Ovary (tissue), 9 donors: ENCODE results near the gene UGT1A10. TPM values are rescaled to one million over a fixed set of nuclear protein-coding genes. Genes with fewer than 3 reads are reported as not detected.

ENCODE experiments used
- DNase-seq, 5 donors: peaks; one replicate each; pipeline ENCODE4 v3.0.0-alpha.2; 2019 to 2020
- H3K27ac ChIP-seq, 2 donors: fragments of 200-600 bp; one replicate each; pipeline versions ENCODE4 v1.5.1 to v1.8.0; 2019 to 2022
- H3K27me3 ChIP-seq: fragments of 200-600 bp; one replicate; pipeline ENCODE4 v1.8.0; 2022
- H3K36me3 ChIP-seq: fragments of 200-600 bp; sonication (generic); one replicate; pipeline ENCODE4 v1.5.1; 2019
- H3K4me1 ChIP-seq: one replicate; pipeline ENCODE4 v1.8.1; 2013; ENCODE audit warnings: mild to moderate bottlenecking, moderate library complexity; ENCODE audit not compliant: insufficient read depth
- H3K4me3 ChIP-seq: fragments of 200-600 bp; sonication (generic); one replicate; pipeline ENCODE4 v1.5.1; 2017
- H3K9me3 ChIP-seq, 2 donors: fragments of 200-600 bp in 1 of 2; sonication (generic) in 1 of 2; one replicate each; pipeline versions ENCODE4 v1.5.1 to v1.8.1; 2013 to 2019; ENCODE audit warnings: mild to moderate bottlenecking in 1 of 2, moderate library complexity in 1 of 2
- EP300 ChIP-seq: sonication (generic); formaldehyde crosslinking; IDR thresholded peaks from one replicate; pipeline ENCODE4 v1.6.1; 2017; ENCODE audit warnings: antibody characterized with exemption
- POLR2A ChIP-seq: fragments of 450-650 bp; IDR thresholded peaks from one replicate; pipeline ENCODE4 v1.6.1; 2017; ENCODE audit warnings: antibody characterized with exemption, mild to moderate bottlenecking, moderate library complexity
- WGBS, 3 donors: extraction: QIAGEN DNeasy Blood & Tissue Kit in 1 of 3; methylation state at CpG; one replicate each; pipeline versions ENCODE4 v1.1.5 to v1.1.7; 2013 to 2017; 5-methylcytosine and 5-hydroxymethylcytosine counted together
- intact Hi-C, 4 donors: fragments of 100-400 bp; cut with DNase I; formaldehyde crosslinking; loops; one replicate each; pipeline versions ENCODE4 v1.11.0 to v1.15.1; 2022 to 2023
- polyA plus RNA-seq, 2 donors: library from polyadenylated mRNA; stranded (reverse); fragments of 200-250 nt in 1 of 2; fragments of 350-450 nt in 1 of 2; fragmentation: Illumina TruSeq in 1 of 2; extraction: RNeasy Lipid Tissue Mini Kit (QIAGEN cat#74804) in 1 of 2; gene quantifications; one replicate each; pipeline ENCODE4 v1.2.3, GENCODE V29; 2013 to 2014
- total RNA-seq, 7 donors: library from RNA; depleted of rRNA in 2 of 7; stranded (reverse); fragments of >200 nt in 2 of 7; fragmentation: NEBNext Ultra II Directional in 3 of 7; extraction: Animal tissue kit (Norgen Biotek cat#: 25700) in 3 of 7; gene quantifications; one replicate each; pipeline versions ENCODE4 v1.1.0 to v1.2.4, GENCODE V29; 2016 to 2023
- TF ChIP-seq, protein P1 (sequence below), 3 donors: fragments of 450-650 bp in 2 of 3; fragments of 200-600 bp in 1 of 3; IDR thresholded peaks; one replicate each; pipeline versions ENCODE4 v1.5.1 to v1.8.0; 2016 to 2022; ENCODE audit warnings: antibody characterized with exemption in 3 of 3, mild to moderate bottlenecking in 1 of 3
- donor health status: DM: no; HTN: no; CAD: no; lungs with moderate emphysema.
- donor health status: DM: no; HTN: no; CAD: no.
- donor health status: Bipolar disorder and iron deficiency.
- donor health status: DM: yes; HTN: yes; CAD: no.
- donor health status: DM: no; HTN: no; CAD: no.
- donor health status: DM: yes; HTN: yes; CAD: no.

The UGT1A10 gene
- total and polyA plus RNA-seq, 9 donors = not detected

- whole genome bisulfite sequencing, 3 donors = 74 to 88% (median 75%) methylated on average over 3 of the region's 3 CpGs
- TF ChIP-seq EP300 (no peak), POLR2A (no peak)
- TF ChIP-seq, protein P1, sequence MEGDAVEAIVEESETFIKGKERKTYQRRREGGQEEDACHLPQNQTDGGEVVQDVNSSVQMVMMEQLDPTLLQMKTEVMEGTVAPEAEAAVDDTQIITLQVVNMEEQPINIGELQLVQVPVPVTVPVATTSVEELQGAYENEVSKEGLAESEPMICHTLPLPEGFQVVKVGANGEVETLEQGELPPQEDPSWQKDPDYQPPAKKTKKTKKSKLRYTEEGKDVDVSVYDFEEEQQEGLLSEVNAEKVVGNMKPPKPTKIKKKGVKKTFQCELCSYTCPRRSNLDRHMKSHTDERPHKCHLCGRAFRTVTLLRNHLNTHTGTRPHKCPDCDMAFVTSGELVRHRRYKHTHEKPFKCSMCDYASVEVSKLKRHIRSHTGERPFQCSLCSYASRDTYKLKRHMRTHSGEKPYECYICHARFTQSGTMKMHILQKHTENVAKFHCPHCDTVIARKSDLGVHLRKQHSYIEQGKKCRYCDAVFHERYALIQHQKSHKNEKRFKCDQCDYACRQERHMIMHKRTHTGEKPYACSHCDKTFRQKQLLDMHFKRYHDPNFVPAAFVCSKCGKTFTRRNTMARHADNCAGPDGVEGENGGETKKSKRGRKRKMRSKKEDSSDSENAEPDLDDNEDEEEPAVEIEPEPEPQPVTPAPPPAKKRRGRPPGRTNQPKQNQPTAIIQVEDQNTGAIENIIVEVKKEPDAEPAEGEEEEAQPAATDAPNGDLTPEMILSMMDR (IDR thresholded peaks at IDR 0.05) = no peak
- intact Hi-C loops = no loop called here
- no peak overlapping the region for H3K4me3 ChIP-seq
- no peaks in the 10 kb centered on the region for H3K9me3 ChIP-seq
- H3K36me3 ChIP-seq = no peaks in the 10 kb centered on the region
- no peak for DNase-seq
- H3K27me3 ChIP-seq = no peaks in the 10 kb centered on the region
- H3K4me1 ChIP-seq = no peaks in the 10 kb centered on the region
- no peak overlapping the region for H3K27ac ChIP-seq
These were observed 36.6 kb downstream of the UGT1A10 start for GRCh38 chr2:233672886-233673285.

DNA sequence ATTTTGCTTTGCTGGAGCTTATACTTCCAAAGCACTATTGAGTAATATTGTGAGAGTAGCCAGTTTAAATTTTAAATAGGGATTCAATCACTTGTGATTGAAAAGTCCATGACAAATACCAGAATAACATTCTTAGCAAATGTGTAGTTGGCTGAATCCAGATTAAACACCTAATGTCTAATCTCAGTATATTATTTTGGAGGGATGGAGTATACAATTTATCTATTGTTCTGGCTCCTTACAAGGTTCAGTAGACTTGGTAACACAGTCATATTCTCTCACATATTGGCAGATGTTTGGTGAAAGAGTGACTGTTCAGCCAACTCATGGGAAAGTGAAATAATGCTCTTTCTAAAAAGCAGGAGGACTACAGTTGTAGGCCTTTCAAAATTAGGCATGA, 37.6 kb downstream of the UGT1A10 start:
- no peak overlapping the region for H3K4me3 ChIP-seq
- TF ChIP-seq EP300 (no peak), POLR2A (no peak)
- TF ChIP-seq, protein P1 (IDR thresholded peaks at IDR 0.05) = no peak
- no peaks in the 10 kb centered on the region for H3K36me3 ChIP-seq
- H3K27ac ChIP-seq = no peak overlapping the region
- no peaks in the 10 kb centered on the region for H3K27me3 ChIP-seq
- H3K9me3 ChIP-seq = no peaks in the 10 kb centered on the region
- no peaks in the 10 kb centered on the region for H3K4me1 ChIP-seq
- intact Hi-C loops = no loop called here
- no peak for DNase-seq

DNA sequence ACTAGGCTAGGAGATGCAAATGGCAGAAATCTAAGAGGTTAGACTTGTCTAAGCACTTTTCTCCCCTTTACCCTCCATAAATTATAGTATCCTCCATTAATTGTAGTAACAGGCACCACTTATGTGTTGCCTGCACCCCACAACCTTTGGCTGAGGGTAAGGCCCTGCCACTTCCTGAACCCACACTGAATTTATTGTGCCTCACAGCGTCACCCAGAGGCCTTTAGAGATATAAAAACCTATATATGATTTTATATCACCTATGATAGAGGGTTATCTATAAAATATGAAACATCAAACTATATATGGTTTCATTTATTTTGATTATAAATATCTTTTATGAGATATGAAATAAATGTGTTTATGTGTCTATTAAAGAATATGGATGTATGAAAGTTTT, 38.1 kb downstream of the UGT1A10 start:
- Histone ChIP-seq H3K27ac (no peak overlapping the region), H3K27me3 (no peaks in the 10 kb centered on the region), H3K36me3 (no peaks in the 10 kb centered on the region), H3K4me3 (no peak overlapping the region), H3K9me3 (no peaks in the 10 kb centered on the region), H3K4me1 (no peaks in the 10 kb centered on the region)
- WGBS, 3 donors = 41 to 50% (median 42%) methylated on average over 1 of the region's 1 CpG
- intact Hi-C loops = no loop called here
- no peak for DNase-seq
- TF ChIP-seq EP300 = no peak

GRCh38 chr2:233674995-233675394, 38.7 kb downstream of the UGT1A10 start:
- no peaks in the 10 kb centered on the region for H3K36me3 ChIP-seq
- 15 to 26% (median 18%) methylated on average over 4 of the region's 4 CpGs for WGBS, 3 donors
- TF ChIP-seq EP300 = no peak
- TF ChIP-seq POLR2A = no peak
- TF ChIP-seq, protein P1 (IDR thresholded peaks at IDR 0.05) = no peak
- H3K27ac ChIP-seq = no peak overlapping the region
- DNase-seq = no peak
- intact Hi-C loops = no loop called here
- H3K4me1 ChIP-seq = no peaks in the 10 kb centered on the region
- no peaks in the 10 kb centered on the region for H3K27me3 ChIP-seq
- no peak overlapping the region for H3K4me3 ChIP-seq
- H3K9me3 ChIP-seq = no peaks in the 10 kb centered on the region

GRCh38 chr2:233676046-233676445, 39.8 kb downstream of the UGT1A10 start:
- H3K9me3 ChIP-seq = no peaks in the 10 kb centered on the region
- no peak overlapping the region for H3K27ac ChIP-seq
- WGBS, 3 donors = 82 to 93% (median 83%) methylated on average over 2 of the region's 2 CpGs
- DNase-seq = no peak
- TF ChIP-seq EP300 (no peak), POLR2A (no peak)
- TF ChIP-seq, protein P1 (IDR thresholded peaks at IDR 0.05) = no peak
- H3K4me3 ChIP-seq = no peak overlapping the region
- no peaks in the 10 kb centered on the region for H3K27me3 ChIP-seq
- H3K4me1 ChIP-seq = no peaks in the 10 kb centered on the region
- intact Hi-C loops = no loop called here
- H3K36me3 ChIP-seq = no peaks in the 10 kb centered on the region
